Measurements from ENCODE around the gene LPP.

- no peak for TF ChIP-seq CTCF (IDR thresholded peaks at IDR 0.05)
- no peak for TF ChIP-seq ZFX (IDR thresholded peaks at IDR 0.05; ENCODE audit: borderline replicate concordance)
Observed at GRCh38 chr3:188677344-188677743, 523.4 kb downstream of the LPP start.

All from 22Rv1 (cell line).